ENCODE data around the gene KLK7.

KLK7 gene

GRCh38 chr19:51003316-51003715 is 19.6 kb upstream of the KLK7 start:
- DNase-seq (ENCODE audit: low read depth), result no peak
- no peak for TF ChIP-seq CTCF (conservative IDR thresholded peaks at IDR 0.05; ENCODE audit: low read depth, low read length)
- no peak overlapping the region for H3K4me3 ChIP-seq (ENCODE audit: low read depth, low read length)

- TF ChIP-seq CTCF (conservative IDR thresholded peaks at IDR 0.05; ENCODE audit: low read depth, low read length), result no peak
- no peak overlapping the region for H3K4me3 ChIP-seq (ENCODE audit: low read depth, low read length)
- no peak for DNase-seq (ENCODE audit: low read depth)
These were observed 19.0 kb upstream of the KLK7 start for GRCh38 chr19:51002542-51003311.

GRCh38 chr19:51002089-51002532 is 18.4 kb upstream of the KLK7 start:
- DNase-seq (ENCODE audit: low read depth), result no peak
- no peak for TF ChIP-seq CTCF (conservative IDR thresholded peaks at IDR 0.05; ENCODE audit: low read depth, low read length)
- no peak overlapping the region for H3K4me3 ChIP-seq (ENCODE audit: low read depth, low read length)

- no peak for DNase-seq (ENCODE audit: low read depth)
- no peak within 1 kb of the TSS for H3K4me3 ChIP-seq (ENCODE audit: low read depth, low read length)
- no peak for TF ChIP-seq CTCF (conservative IDR thresholded peaks at IDR 0.05; ENCODE audit: low read depth, low read length)
These were observed 17.8 kb upstream of the KLK7 start, which contains the start of gene KLK8 for GRCh38 chr19:51001515-51001914. KLK8 (minus strand) TSS chr19:51001604; CDS start chr19:51001167, 437 bp downstream.

GRCh38 chr19:51000981-51001380 is 17.3 kb upstream of the KLK7 start:
- TF ChIP-seq CTCF (conservative IDR thresholded peaks at IDR 0.05; ENCODE audit: low read depth, low read length), result no peak
- no peak for DNase-seq (ENCODE audit: low read depth)
- no peak overlapping the region for H3K4me3 ChIP-seq (ENCODE audit: low read depth, low read length)

- no peak for TF ChIP-seq CTCF (conservative IDR thresholded peaks at IDR 0.05; ENCODE audit: low read depth, low read length)
- DNase-seq (ENCODE audit: low read depth), result no peak
- H3K4me3 ChIP-seq (ENCODE audit: low read depth, low read length), result no peak overlapping the region
These were observed 16.7 kb upstream of the KLK7 start for GRCh38 chr19:51000426-51000825.

GRCh38 chr19:50998686-50999085 is 15.0 kb upstream of the KLK7 start:
- no peak for TF ChIP-seq CTCF (conservative IDR thresholded peaks at IDR 0.05; ENCODE audit: low read depth, low read length)
- no peak for DNase-seq (ENCODE audit: low read depth)
- H3K4me3 ChIP-seq (ENCODE audit: low read depth, low read length), result no peak overlapping the region
